ENCODE results near the gene FAM9A. TPM values are rescaled to one million over a fixed set of nuclear protein-coding genes. Genes with fewer than 3 reads are reported as not detected.
A peak's percentile ranks its signal among the peaks of the same experiment; 100 is the strongest.

Gene FAM9A
- not detected in 2 replicates for total RNA-seq

DNA sequence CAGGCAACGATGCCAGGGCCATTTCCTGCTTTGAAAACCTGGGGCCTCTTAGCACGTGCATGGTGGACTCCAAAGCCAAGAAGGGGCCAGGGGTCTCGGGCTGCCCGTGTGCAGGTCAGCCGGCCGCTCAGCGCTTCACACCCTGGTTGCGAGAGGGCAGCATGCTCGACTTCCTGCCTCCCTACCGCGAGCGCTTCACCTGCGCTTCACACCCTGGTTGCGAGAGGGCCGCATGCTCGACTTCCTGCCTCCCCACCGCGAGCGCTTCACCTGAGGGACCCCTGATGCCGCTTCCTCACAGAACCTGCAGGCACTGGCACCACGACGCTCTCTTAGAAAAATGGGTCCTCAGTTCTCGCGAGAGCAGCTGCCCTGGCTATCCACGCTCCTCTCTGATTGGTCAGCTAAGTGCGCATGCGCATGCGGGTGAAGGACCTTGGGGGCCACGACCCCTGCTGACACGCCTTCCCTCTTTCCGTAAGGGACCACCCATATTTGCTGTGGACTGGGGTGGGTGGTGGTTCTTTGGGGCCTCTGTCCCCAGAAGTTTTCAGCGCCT is at the start of gene FAM9A:
Gene FAM9A, minus strand, starts transcription at position 343 of the 559 bp plus-strand sequence. CDS start 1,212 bp downstream, outside the sequence.
- DNase-seq (ENCODE audit: low read depth in 2 of 2), result no peak

- no peak for DNase-seq (ENCODE audit: low read depth in 2 of 2)
Observed at GRCh38 chrX:8850478-8850877, 49.3 kb upstream of the FAM9A start.

- DNase-seq (ENCODE audit: low read depth in 2 of 2), result no peak
Observed at GRCh38 chrX:8849945-8850344, 48.8 kb upstream of the FAM9A start.

DNA sequence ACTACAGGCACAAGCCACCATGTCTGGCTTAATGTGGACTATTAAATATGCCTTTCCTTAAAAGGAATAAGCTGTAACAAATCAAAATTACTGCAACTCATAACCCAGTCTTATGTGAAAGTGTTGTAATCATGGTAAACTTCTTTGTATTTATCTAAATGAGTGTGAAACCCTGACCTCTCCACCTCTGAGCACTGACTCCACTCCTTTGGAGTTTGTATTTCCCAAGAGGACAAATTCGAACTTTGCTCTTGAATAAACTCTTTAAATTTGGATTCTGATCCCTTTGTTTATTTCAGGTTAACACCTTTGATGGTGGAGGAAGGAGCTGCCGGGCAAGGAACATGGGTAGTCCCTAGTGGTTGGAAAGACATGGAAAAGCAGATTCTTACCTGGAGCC is 48.3 kb upstream of the FAM9A start:
- DNase-seq (ENCODE audit: low read depth in 2 of 2), result no peak

DNA sequence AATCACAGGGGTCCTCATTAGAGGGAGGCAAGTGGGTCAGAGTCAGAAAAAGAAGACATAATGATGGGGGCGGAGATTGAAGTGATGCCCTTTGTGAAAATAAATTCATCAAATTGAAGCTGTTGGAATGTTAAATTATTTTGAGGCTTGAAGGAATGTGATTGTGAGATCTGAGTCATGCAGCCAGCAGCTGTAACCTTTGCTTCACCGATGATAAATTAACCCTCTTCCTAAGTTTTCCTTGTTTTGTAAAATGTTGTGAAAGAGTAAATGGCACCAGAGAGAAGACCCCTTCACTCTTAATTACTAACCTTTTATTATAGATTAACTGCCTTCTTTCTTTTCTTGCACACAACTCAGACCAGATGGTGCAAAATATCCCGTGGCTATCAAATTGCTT is 47.7 kb upstream of the FAM9A start:
- no peak for DNase-seq (ENCODE audit: low read depth in 2 of 2)

- DNase-seq (ENCODE audit: low read depth in 2 of 2), result no peak
Observed at GRCh38 chrX:8848441-8848840, 47.3 kb upstream of the FAM9A start.

GRCh38 chrX:8847360-8847759 is 46.2 kb upstream of the FAM9A start:
- no peak for DNase-seq (ENCODE audit: low read depth in 2 of 2)

DNA sequence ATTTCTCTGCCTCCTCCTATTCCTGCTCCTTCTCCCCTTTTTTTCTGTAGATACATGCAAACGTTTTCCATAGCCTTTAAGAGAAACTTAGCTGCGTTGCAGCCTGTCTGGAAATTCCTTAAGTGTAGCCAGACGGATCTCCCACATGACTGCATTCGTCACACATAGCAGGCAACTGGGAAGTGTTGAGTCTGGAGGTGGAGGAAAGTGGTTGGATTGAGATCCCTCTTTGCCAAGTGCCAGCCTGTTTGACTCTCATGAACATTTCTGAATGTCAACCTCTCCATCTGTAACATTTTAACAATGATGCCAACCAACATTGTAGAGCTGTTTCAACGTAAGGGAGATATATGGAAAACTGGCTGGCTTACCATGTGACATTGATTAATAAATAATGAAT is 45.1 kb upstream of the FAM9A start:
- no peak for DNase-seq (ENCODE audit: low read depth in 2 of 2)

- DNase-seq (ENCODE audit: low read depth in 2 of 2), result no peak
Observed at GRCh38 chrX:8845469-8845868, 44.3 kb upstream of the FAM9A start.

GRCh38 chrX:8845060-8845459 is 43.9 kb upstream of the FAM9A start:
- DNase-seq (ENCODE audit: low read depth in 2 of 2), result no peak

- no peak for DNase-seq (ENCODE audit: low read depth in 2 of 2)
Observed at GRCh38 chrX:8844157-8844556, 43.0 kb upstream of the FAM9A start.

DNA sequence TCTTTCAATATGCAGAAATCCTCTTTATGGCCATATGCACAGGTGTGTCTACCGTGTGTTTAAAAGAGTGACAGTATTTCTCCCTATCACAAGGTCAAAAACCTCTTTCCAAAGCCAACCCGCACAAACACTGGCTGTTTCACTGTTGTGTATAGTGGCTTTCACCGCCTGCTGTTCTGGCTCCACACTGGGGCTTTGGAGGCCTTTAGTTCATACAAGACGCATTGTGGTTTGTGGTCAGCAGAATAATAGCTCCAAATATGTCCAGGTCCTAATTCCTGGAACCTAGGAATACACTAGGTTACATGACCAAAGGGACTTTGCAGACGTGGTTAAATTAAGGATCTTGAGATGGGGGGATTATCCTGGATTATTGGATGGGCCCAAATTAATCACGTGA is 40.7 kb upstream of the FAM9A start:
- DNase-seq (ENCODE audit: low read depth in 2 of 2), result no peak

DNA sequence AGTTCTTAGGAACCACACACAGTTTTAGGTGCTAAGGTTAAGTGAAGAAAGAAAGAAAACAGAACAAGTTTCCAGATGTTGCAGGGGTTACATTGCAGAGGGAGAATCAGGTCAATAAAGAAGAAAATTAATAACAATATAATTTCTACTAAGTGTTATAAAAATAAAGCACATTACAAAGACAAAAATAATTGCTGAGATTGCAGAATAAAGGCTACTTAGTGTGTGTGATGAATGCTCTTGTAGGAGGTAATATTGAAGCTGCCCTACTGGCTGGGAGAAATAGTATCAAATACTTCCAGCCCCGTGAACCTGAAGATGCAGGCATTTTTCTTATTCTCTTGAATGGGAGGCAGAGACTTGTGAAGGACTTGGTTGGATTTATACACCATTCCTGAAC is 33.2 kb upstream of the FAM9A start:
- no peak for DNase-seq (ENCODE audit: low read depth in 2 of 2)

- DNase-seq (ENCODE audit: low read depth in 2 of 2), result no peak
Observed at GRCh38 chrX:8832582-8833378, 31.6 kb upstream of the FAM9A start.

- DNase-seq (ENCODE audit: low read depth in 2 of 2), result no peak
Observed at GRCh38 chrX:8823698-8824097, 22.5 kb upstream of the FAM9A start.

DNA sequence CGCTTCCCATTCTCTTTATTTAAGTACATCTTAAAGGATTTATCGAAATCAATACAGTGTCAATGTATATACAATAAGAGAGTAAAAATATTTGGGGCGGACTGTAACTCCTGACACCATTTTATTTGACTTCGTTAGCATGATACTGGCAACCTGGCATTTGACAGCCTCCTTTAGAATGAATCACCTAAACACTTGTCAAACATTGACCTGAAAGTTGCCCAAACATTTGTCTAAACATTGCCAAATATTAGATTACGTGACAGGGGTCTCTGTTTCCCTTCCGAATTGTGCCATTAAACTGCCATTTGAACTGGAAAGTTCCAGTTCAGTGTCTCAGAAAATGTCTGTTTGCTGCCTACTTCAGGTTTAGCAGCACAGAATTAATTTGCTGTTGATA is 20.8 kb upstream of the FAM9A start:
- no peak for DNase-seq (ENCODE audit: low read depth in 2 of 2)

DNA sequence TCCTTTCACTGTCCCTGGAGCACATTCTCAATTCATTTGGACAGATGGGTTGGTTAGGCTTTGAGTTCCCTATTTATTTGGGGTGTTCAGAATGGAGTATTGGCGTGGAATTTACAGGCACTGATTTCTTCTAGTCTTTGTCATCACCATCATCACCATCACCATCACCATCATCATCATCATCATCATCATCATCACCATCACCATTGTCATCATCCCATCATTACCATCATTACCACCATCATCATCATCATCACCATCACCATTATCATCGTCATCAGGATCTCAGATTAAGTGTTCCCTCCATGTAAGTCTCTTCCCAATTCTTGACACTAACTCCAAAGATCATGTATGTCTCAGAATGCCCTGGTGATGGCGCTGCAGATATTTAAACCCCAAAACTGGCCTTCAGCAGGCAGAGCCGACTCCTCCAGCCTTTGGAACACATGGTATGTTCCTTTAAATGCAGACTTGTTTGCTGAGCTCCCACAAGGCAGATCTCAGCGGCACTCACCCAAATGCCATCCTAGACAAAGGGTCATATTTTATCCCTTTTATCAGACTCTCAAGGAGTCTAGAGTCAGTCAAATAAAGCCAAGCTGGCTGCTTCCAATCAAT is 19.8 kb upstream of the FAM9A start:
- no peak for DNase-seq (ENCODE audit: low read depth in 2 of 2)

- peak; percentile 15 to 36 for DNase-seq (ENCODE audit: low read depth in 2 of 2)
Observed at GRCh38 chrX:8815460-8816065, 14.4 kb upstream of the FAM9A start.

- DNase-seq (ENCODE audit: low read depth in 2 of 2), result no peak
Observed at GRCh38 chrX:8813036-8813435, 11.9 kb upstream of the FAM9A start.

DNA sequence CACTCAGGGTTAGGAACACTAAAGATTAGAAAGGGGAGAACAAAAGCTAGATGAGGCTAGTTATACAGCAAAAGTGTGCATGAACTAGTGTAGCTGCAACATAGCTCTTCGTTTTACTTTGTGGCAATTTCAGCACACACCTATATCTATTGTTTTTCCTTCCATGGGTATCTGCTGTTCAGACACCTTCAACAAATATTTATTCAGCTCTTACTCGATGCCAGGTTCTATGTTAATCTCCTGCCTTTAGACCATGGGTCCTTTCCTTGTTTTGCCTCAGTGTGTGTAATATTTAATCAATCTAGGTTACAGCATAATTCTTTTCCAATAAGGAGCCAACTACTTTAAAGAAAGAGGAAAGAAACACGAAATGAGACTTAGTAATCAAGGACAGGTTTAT is 10.4 kb upstream of the FAM9A start:
- DNase-seq (ENCODE audit: low read depth in 2 of 2), result no peak

DNA sequence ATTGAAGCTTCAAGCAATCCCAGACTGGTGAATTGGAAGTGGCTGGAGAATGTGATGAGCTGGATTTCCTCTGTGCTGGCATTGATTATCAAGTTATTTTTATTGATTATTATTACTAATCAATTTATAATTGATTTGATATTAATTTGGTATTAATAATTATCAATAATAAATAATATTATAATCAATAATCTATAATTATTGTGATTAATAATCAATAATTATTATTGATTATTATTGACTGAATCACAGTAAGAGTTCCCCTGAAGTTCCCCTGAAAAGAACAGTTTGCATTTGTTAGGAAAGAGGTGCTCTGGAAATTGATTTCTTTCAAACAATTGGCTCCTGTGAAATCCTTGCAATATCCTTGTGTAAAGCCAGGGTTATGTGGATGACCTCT is 7.5 kb upstream of the FAM9A start:
- no peak for DNase-seq (ENCODE audit: low read depth in 2 of 2)

DNA sequence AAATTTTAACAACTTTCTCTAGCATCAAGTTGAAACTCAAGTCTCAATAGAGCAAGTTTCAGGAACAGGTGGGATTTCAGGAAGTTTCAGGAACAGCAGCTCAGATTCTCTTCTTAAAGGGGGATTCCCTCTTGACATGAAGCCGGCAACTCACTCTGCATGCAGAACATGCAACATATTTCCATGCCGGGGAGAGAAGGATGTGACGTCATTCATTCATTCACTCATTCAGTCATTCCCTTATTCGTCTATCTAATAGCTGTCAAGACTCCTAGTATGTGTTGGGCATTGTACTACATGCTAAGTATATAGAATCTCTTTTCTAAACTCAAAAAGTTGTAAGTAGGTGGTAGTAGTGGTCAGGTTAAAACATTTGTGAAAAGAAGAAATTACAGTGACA is 4.8 kb upstream of the FAM9A start:
- no peak for DNase-seq (ENCODE audit: low read depth in 2 of 2)

DNA sequence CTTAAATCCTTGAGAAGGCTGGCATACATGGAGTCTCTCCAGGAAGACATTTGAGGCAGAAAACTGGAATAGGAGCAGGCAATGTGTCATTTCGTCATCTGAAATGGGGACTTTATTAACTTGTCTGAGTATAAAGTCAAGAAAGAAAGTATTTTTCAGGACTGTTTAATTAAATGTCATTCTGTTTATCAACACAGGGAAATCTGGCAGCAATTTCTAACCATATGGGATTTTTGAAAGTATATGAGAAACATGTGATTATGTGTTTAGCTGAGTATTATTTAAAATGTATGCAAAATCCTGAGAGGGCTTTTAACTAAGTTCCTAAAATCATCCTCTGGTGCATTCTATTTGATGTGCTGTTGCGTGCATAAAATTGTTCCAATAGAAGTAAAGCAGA is 3.9 kb upstream of the FAM9A start:
- no peak for DNase-seq (ENCODE audit: low read depth in 2 of 2)

Measured in dermis microvascular lymphatic vessel endothelial cell (primary cell).